Measurements from ENCODE around the gene IGSF23. TPM values are rescaled to one million over a fixed set of nuclear protein-coding genes. Genes with fewer than 3 reads are reported as not detected.

The IGSF23 gene
- total and polyA plus RNA-seq, 2 of the 4 experiments (the other 2 are of a cell fraction), result 0.27 TPM; not detected in 1

GRCh38 chr19:44623626-44624025 is 10.3 kb downstream of the IGSF23 start:
- no peak for ATAC-seq (ENCODE audit: low read depth)
- Histone ChIP-seq H4K91ac (ENCODE audit: insufficient read depth, low read depth, low read length) (peak overlapping the region; percentile 47), H3K4ac (ENCODE audit: low read depth, low read length) (peak overlapping the region; percentile 55), H4K8ac (ENCODE audit: low read depth in 2 of 2, low read length in 2 of 2) (peak overlapping the region; percentile 23 to 46; a peak in 1 of 4 replicates), H3K4me2 (ENCODE audit: low read depth, low read length) (no peak overlapping the region), H3K18ac (ENCODE audit: low read depth, low read length) (peak overlapping the region; percentile 27; the same call in 1 of the 2 replicates), H3K9me1 (ENCODE audit: insufficient read depth, low read length) (peaks cover 21% of the 10 kb centered on the region), H4K5ac (ENCODE audit: low read depth, low read length) (peak overlapping the region; percentile 26; the same call in 1 of the 2 replicates), H3K56ac (ENCODE audit: extremely low read depth, insufficient read depth, low read length) (no peak overlapping the region), H3K9me3 (ENCODE audit: control insufficient read depth, insufficient read depth, low read length) (peaks cover 2% of the 10 kb centered on the region; the same call in 1 of the 2 replicates), H2BK15ac (ENCODE audit: low read depth, low read length) (peak overlapping the region; percentile 90; the same call in 2 of the 3 replicates), H2BK120ac (ENCODE audit: low read depth, low read length) (peak overlapping the region; percentile 61), H3K23ac (ENCODE audit: low read depth, low read length) (no peak overlapping the region), H3K79me1 (ENCODE audit: low read depth in 1 of 2, low read length in 2 of 2) (no peaks in the 10 kb centered on the region; a peak in 1 of 4 replicates), H2BK5ac (ENCODE audit: low read depth, low read length, poor library complexity, severe bottlenecking) (no peak overlapping the region), H3K4me1 (ENCODE audit: control insufficient read depth, insufficient read depth, low read length) (peaks cover 15% of the 10 kb centered on the region), H3K27ac (ENCODE audit: insufficient read depth, low read length) (no peak overlapping the region), H2BK20ac (ENCODE audit: low read depth, low read length) (peak overlapping the region; percentile 23), H4K20me1 (ENCODE audit: insufficient read depth, low read length) (no peaks in the 10 kb centered on the region; the same call in 1 of the 2 replicates), H3K14ac (replicated peaks; ENCODE audit: low read depth, low read length) (peak overlapping the region; percentile 14), H3K4me3 (ENCODE audit: insufficient read depth, low read depth, low read length) (no peak overlapping the region), H2AK5ac (ENCODE audit: low read depth, low read length) (peak overlapping the region; percentile 98), H3K36me3 (ENCODE audit: control insufficient read depth, insufficient read depth, low read length) (no peaks in the 10 kb centered on the region; the same call in 1 of the 2 replicates), H3K27me3 (ENCODE audit: control insufficient read depth, insufficient read depth, low read length) (no peaks in the 10 kb centered on the region), H3K9ac (ENCODE audit: low read depth, low read length) (no peak overlapping the region), H2AK9ac (replicated peaks; ENCODE audit: low read depth, low read length, poor library complexity) (peak overlapping the region; percentile 80), H2AFZ (replicated peaks; ENCODE audit: low read length, poor library complexity) (no peak overlapping the region)
- TF ChIP-seq BHLHE40 (IDR thresholded peaks at IDR 0.05; ENCODE audit: low read depth, low read length), result no peak
- no peak for TF ChIP-seq POLR2A (IDR thresholded peaks at IDR 0.05; ENCODE audit: low read depth, low read length)
- no peak for TF ChIP-seq RAD21 (IDR thresholded peaks at IDR 0.05; ENCODE audit: low read length)
- no peak for TF ChIP-seq CEBPB (IDR thresholded peaks at IDR 0.05; ENCODE audit: low read depth, low read length)
- 100% methylated on average over 1 of the region's 4 CpGs; no CpG with 5 or more reads in 1 of the 2 experiments for WGBS, 2 experiments (ENCODE audit: extremely low coverage in 2 of 2, insufficient read length in 1 of 2)
- ChIA-PET POLR2A (ENCODE audit: unreplicated experiment) (no interaction called here), CTCF (no interaction called here)
- dilution Hi-C loops (cut with HindIII; ENCODE audit: low sequenced_read_pairs, unreplicated experiment), result no loop called here
- intact Hi-C loops (cut with micrococcal nuclease), result no loop called here
- in situ Hi-C loops (cut with MboI; ENCODE audit: low sequenced_read_pairs), result no loop called here
- DNase-seq, result no peak
- no TSS peak for BruUV-seq (replicated peaks)

Measured in IMR-90 (cell line).